NCI-H2081 treated with DMSO at 0.1 percent for 48 hours (cell line): ENCODE measurements around the gene TTYH2.

Experiments used
- DNase-seq: peaks from one replicate; lab custom pipeline; 2025; lab: John Stamatoyannopoulos, UW

TTYH2 gene

DNA sequence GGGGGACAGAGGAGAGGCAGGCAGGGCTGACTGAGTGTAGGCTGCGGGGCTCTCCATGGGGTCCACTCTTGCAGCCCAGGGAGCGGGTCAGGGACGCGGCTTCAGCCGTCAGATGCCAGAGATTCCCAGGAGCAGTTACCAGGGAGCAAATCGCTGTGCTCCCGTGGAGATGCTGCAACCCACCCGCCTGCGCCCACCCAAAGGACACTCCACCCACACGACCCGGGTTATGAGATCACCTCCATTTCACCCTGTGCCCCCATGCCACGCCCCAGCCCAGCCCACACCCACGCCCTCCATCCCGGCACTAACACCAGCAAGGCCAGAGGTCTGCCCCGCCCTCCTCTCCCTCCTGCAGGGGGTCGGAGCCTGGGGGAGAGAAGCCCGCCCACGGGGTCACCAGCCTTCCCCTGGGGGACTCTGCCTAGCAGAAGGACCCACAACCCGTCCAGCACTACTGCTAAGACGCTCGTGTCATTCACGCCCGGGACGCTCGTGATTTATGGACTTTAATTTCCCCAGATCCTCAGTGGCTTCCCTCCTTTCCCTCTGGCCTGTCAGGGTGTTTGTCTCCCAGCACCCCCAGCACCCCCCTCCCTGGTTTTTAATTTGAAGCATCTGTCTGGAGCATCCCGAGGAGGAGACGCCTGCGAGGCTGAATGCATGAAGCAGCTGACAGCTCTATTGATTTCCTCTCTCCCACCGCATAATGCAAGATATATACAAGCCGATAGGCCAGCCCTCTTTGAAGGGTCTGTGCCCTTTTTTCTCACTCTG, 16.6 kb upstream of the TTYH2 start:
- DNase-seq, result no peak

GRCh38 chr17:74197801-74198200, 15.6 kb upstream of the TTYH2 start:
- no peak for DNase-seq

GRCh38 chr17:74198694-74199093, 14.7 kb upstream of the TTYH2 start:
- no peak for DNase-seq

GRCh38 chr17:74199306-74200092, 13.9 kb upstream of the TTYH2 start:
- DNase-seq, result peak; percentile 44

DNA sequence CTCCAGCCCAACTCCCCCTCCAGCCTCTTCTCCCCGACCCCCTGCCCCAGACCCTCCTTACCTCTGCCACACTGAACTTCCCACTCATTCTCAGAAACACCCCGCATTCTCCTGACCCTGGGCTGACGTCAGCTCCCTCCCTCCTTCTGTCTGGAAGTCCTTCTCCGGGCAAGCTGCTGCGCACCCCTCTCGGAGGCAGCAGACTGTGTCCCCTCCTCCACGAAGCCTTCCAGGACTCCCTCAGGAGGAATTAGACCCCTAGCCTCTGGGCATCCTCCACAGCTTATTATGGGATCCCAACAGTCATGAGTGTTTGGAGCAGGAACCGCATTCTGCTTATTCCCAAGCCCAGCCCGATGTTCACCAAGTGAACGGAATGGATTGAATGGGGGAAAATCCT, 13.3 kb upstream of the TTYH2 start:
- no peak for DNase-seq

DNA sequence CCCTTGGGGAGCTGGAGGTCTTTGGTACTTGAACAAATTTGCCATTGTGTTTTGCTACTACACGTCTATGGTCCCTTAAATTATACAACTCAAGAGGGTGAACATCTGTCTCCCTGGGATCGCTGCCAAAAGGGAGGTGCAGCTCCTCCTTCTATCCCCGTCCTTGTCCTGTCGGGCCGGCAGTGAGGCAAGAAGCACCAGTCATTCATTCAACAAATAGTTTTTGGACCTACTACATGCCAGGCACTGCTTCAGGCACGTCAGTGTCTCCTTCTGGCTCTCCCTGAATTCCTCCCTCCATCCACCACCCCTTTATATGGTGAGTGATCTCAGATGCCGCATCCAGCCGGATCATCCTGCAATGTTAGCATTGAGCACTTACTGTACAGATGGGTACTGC, 12.1 kb upstream of the TTYH2 start:
- peak; percentile 65 for DNase-seq

GRCh38 chr17:74201948-74202347, 11.4 kb upstream of the TTYH2 start:
- DNase-seq, result no peak

DNA sequence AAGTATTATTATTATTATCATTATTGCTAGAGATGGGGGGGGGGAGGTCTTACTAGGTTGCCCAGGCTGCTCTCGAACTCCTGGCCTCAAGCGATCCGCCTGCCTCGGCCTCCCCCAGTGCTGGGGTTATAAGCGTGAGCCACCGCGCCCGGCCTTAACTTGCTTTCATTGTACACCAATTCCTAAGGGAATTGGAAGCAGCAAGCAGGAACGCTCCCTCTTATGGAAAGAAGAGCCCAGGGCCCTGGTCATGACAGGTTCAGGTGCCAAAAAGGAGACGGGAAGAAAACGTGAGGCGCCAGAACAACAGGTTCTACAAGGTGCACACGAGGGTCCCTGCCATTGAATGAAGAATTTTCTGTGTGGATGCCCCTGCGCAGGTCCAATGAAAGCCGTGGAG, 10.4 kb upstream of the TTYH2 start:
- no peak for DNase-seq

DNA sequence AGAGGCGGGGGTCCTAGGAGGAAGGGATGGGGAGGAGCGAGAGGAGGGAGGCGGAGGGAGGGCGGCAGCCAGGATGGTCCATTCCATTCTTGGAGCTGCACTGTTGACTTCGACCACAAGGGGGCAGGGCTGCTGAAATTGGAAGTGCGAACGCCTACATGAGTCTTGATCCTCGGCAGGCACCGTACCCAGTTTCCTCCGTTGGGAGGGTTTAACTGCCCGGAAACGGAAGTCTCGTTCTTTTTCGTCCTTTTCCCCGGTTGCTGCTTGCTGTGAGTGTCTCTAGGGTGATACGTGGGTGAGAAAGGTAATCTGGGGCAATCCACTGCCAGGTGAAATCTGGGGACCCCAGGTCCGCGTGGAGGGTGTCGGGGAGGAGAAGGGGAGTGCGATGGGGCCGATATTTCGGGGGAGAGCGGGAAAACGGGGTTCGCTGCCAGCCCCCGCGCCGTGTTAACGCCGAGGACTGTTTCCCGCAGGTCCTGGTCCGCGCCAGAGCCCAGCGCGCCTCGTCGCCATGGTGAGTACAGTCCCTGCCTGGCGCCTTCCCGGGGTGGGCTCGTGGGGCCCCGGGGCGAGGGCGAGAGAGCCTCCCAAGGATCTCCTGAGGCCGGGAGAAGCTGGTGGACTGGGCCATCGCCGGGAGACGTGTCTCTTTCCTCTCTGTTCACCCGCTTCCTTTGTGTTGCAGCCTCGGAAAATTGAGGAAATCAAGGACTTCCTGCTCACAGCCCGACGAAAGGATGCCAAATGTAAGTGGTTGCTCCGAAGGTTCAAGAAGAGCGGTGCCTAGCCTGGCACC, 9.7 kb upstream of the TTYH2 start, which contains the start of gene RPL38:
Gene RPL38 (plus strand): TSS at position 240 of the 802 bp plus-strand sequence. CDS start 278 bp downstream, at position 518.
- peak; percentile 94 for DNase-seq

DNA sequence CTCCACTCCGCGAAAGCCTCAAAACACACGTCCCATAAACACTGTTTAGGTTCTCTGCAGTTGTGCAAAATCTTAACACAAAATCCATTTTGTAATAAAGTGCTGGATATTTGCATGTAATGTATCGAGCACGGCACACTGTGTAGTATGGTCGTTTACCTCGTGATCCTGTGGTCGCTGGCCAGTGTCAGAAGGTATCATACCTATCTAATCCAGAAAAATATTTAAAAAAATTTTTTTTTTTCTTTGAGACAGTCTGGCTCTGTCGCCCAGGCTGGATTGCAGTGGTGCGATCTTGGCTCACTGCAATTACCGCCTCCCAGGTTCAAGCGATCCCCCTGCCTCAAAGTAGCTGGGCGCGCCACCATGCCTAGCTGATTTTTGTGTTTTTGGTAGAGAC, 8.9 kb upstream of the TTYH2 start:
- no peak for DNase-seq

DNA sequence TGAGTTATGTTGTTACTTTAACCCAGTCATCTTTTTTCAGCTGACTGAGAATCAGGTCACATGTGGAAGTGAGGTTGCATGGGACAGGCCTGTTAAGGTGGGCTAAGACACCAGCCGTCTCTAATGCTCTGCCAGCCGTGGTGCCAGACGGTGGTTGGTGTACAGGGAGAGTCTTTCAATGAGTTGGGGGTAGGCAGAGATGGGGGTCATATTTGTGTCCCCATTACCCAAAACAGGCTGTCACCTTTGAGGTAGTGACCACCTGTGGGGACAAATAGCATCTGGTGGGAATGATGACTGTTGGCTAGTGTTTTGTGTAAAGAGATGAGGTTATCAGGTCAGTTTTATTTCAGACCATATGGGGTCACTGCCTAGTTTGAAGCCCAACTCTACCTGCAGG, 8.1 kb upstream of the TTYH2 start:
- no peak for DNase-seq

- no peak for DNase-seq
These were observed 7.0 kb upstream of the TTYH2 start for GRCh38 chr17:74206332-74206818.

DNA sequence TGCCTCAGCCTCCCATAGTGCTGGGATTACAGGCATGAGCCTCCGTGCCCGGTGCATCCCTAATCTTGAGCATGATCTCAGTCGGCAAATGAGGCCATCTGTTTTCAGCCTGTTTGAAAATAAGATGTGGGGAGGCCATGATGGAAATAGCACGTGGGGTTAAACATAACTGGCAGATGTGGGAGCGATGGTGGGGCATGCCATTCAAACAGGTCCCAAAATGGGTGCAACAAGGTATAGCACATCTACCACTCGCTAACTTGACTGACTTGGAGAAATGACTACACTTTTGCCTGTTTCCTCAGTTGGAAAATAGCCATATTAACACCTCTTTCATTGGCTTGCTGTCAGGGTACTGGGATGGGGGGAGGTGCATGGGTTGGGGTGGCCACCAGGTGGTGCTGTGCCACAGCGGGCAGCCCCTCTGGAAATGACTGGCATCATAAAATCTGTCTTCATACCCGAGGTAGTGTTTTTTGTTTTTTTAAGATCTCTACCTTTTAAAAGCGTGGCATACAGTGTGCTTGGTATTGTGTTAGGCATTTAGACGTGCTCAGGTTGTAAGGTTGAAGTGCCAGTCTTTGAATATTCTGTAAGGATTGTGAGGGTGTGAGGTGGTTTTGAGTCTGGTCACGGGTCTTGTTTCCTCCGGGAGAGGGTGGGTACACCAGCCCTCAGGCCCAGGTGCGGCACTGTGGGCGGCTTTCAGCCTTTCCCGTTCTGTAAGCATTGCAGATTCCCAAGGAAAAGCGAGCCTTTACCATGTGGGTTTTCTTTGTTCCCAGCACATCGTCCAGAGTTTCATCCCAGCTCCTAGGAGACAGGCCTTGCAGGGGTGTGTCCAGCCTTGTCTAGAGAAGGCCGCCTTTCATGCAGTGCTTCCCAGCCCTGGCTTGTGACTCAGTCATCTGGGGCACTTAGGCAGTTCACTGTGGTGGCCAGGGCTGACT, 2.9 kb upstream of the TTYH2 start:
- no peak for DNase-seq

- no peak for DNase-seq
These were observed 2.0 kb upstream of the TTYH2 start for GRCh38 chr17:74211141-74211911.

GRCh38 chr17:74211912-74212208, 1.5 kb upstream of the TTYH2 start:
- no peak for DNase-seq

GRCh38 chr17:74212209-74212912, 1.0 kb upstream of the TTYH2 start:
- no peak for DNase-seq

GRCh38 chr17:74213861-74214391, 555 bp downstream of the TTYH2 start:
- no peak for DNase-seq

DNA sequence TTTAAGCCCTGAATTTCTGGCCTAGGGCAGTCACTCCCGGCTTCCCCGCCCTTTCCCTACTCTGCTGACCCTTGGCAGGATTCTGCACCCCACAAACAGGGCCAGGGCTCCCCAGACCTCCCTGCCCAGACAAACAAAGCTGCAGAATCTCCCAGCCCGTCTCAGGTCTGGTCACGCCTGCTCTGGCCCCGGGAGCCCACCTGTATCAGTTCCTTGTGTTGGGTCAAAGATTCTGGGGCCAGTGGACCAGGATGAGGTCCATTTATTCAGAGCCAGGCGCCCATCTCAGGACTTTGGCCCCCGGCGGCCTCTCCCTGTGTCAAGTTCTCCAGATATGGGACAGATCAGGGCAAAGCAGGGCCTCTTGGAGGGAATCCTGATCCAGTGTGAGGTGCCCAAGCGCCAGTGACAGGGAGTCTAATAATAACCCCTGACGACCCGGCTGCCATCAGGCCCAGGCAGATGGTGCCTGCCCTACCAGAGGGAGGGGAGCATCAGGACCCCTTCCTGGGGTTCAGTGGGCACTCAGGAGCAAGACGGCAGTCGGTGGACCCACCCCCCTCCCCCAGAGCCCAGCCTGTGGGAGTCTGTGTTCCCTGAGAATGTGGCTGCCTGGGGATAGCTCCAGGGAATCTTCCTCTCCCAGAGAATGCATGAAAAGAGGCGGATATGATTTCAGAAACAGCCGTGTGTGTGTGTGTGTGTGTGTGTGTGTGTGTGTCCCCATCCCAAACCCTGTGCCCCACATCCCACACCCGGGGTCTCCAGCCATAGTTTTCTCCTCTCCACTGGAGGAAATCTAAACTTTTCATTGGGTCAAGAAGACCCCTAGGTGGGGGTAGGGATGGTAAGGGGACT, 1.3 kb downstream of the TTYH2 start:
- DNase-seq, result no peak

- no peak for DNase-seq
These were observed 2.0 kb downstream of the TTYH2 start for GRCh38 chr17:74215342-74215727.
